PC-3 (cell line): ENCODE results near the gene BCAS3.
A peak's percentile ranks its signal among the peaks of the same experiment; 100 is the strongest.

ENCODE experiments used
- CTCF ChIP-seq: fragments of 300-600 bp; sonication (generic); conservative IDR thresholded peaks from 2 replicates; pipeline ENCODE4 v1.5.1; 2017; ENCODE audit warnings: antibody characterized with exemption, low read depth, mild to moderate bottlenecking, low read length
- EZH2 ChIP-seq: fragments of 300-600 bp; sonication (generic); IDR thresholded peaks from one replicate; pipeline ENCODE4 v1.6.1; 2017; ENCODE audit warnings: antibody characterized with exemption, mild to moderate bottlenecking, low read length; ENCODE audit not compliant: unreplicated experiment
- EZH2phosphoT487 ChIP-seq: fragments of 300-600 bp; sonication (generic); IDR thresholded peaks from 2 replicates; pipeline ENCODE4 v1.6.1; 2018; ENCODE audit warnings: mild to moderate bottlenecking, antibody characterized with exemption, low read length, borderline replicate concordance

GRCh38 chr17:61426482-61427304, 749.0 kb downstream of the BCAS3 start:
- TF ChIP-seq CTCF (peak; percentile 50; the same call in 1 of the 2 replicates), EZH2 (no peak), EZH2phosphoT487 (no peak)
